ENCODE measurements around the gene PLCD3. TPM values are rescaled to one million over a fixed set of nuclear protein-coding genes. Genes with fewer than 3 reads are reported as not detected.

The PLCD3 gene
- total and polyA plus RNA-seq, 2 of the 13 experiments (the other 11 are each of a cell fraction or from before 2014, with no cell fraction given) = 11.3 to 39.1 TPM

- TF ChIP-seq ZNF589 (CRISPR knock-in tag; conservative IDR thresholded peaks at IDR 0.05) = no peak
- no peak for TF ChIP-seq ARID4A (CRISPR knock-in tag; IDR thresholded peaks at IDR 0.05; ENCODE audit: borderline replicate concordance)
- TF ChIP-seq ZNF382 (CRISPR knock-in tag; IDR thresholded peaks at IDR 0.05; ENCODE audit: borderline replicate concordance) = no peak
- TF ChIP-seq ZNF552 (CRISPR knock-in tag; IDR thresholded peaks at IDR 0.05; ENCODE audit: borderline replicate concordance) = no peak
- no peak for TF ChIP-seq ZBTB43 (CRISPR knock-in tag; conservative IDR thresholded peaks at IDR 0.05)
- 0 out of 2 replicates have a peak, but pooled peaks have one; percentile 29 for TF ChIP-seq ERF (CRISPR knock-in tag; IDR thresholded peaks at IDR 0.05)
- TF ChIP-seq HMGXB3 (CRISPR knock-in tag; IDR thresholded peaks at IDR 0.05; ENCODE audit: borderline replicate concordance) = no peak
- no peak; the same call in 1 of the 2 replicates for TF ChIP-seq ZKSCAN5 (CRISPR knock-in tag; IDR thresholded peaks at IDR 0.05)
- no peak for TF ChIP-seq ZNF546 (CRISPR knock-in tag; conservative IDR thresholded peaks at IDR 0.05)
- no peak for TF ChIP-seq ZNF572 (CRISPR knock-in tag; IDR thresholded peaks at IDR 0.05)
- TF ChIP-seq SP5 (CRISPR knock-in tag; IDR thresholded peaks at IDR 0.05; ENCODE audit: borderline replicate concordance, low read depth) = no peak
- no peak for TF ChIP-seq ZNF772 (CRISPR knock-in tag; IDR thresholded peaks at IDR 0.05)
- no peak for TF ChIP-seq ZNF264 (CRISPR knock-in tag; IDR thresholded peaks at IDR 0.05)
- TF ChIP-seq FOXO1 (CRISPR knock-in tag; IDR thresholded peaks at IDR 0.05) = no peak
- no peak for TF ChIP-seq SALL2 (CRISPR knock-in tag; IDR thresholded peaks at IDR 0.05)
- no peak for TF ChIP-seq ZNF337 (CRISPR knock-in tag; IDR thresholded peaks at IDR 0.05; ENCODE audit: borderline replicate concordance, low read depth)
- TF ChIP-seq PAF1 (CRISPR knock-in tag; IDR thresholded peaks at IDR 0.05) = no peak
- TF ChIP-seq ZMYM4 (CRISPR knock-in tag; IDR thresholded peaks at IDR 0.05) = no peak
- TF ChIP-seq ZC3H4 (CRISPR knock-in tag; IDR thresholded peaks at IDR 0.05; ENCODE audit: borderline replicate concordance) = peak; percentile 73
- no peak for TF ChIP-seq PCBP2 (optimal IDR thresholded peaks at IDR 0.05; ENCODE audit: low read depth, low read length, poor library complexity, severe bottlenecking)
- TF ChIP-seq HHEX (CRISPR knock-in tag; IDR thresholded peaks at IDR 0.05) = no peak
- TF ChIP-seq TP53 (CRISPR knock-in tag; conservative IDR thresholded peaks at IDR 0.05) = no peak
These were observed 14.7 kb upstream of the PLCD3 start (continued) for GRCh38 chr17:45146890-45147580.
